Activated naive CD4-positive, alpha-beta T cell treated with anti-CD3 and anti-CD28 coated beads, Interleukin-2, amount 10 ng/mL, durations not matched to agents 7 days and 5 days (primary cell): Measurements from ENCODE around the gene PNMA3.
"Not testable (repeated sequence)": the region's sequence is repeated elsewhere in the genome, so short reads cannot be mapped to it uniquely, and the experiment has no call there.

ENCODE experiments used
- CTCF ChIA-PET: fragments of 350-600 bp; sonication (Branson Sonifier 250); formaldehyde crosslinking; loops from one replicate; lab custom pipeline; 2021; ENCODE audit warnings: antibody characterized with exemption; lab: Charles Lee
- DNase-seq: peaks from one replicate; pipeline ENCODE4 v3.0.0-alpha.2; 2020
- H3K27ac Mint-ChIP-seq: one replicate; pipeline ENCODE4 v1.8.0; 2021; ENCODE audit warnings: mild to moderate bottlenecking, moderate library complexity, mixed read lengths
- H3K27me3 Mint-ChIP-seq: one replicate; pipeline ENCODE4 v1.8.0; 2021; ENCODE audit warnings: mild to moderate bottlenecking, mixed read lengths
- H3K36me3 Mint-ChIP-seq: one replicate; pipeline ENCODE4 v1.8.0; 2021; ENCODE audit warnings: mixed read lengths
- H3K4me1 Mint-ChIP-seq: one replicate; pipeline ENCODE4 v1.8.0; 2021; ENCODE audit warnings: mixed read lengths
- H3K4me3 Mint-ChIP-seq: one replicate; pipeline ENCODE4 v1.8.0; 2021; ENCODE audit warnings: mild to moderate bottlenecking, moderate library complexity, mixed read lengths
- H3K9me3 Mint-ChIP-seq: one replicate; pipeline ENCODE4 v1.8.0; 2021; ENCODE audit warnings: mixed read lengths

The PNMA3 gene

GRCh38 chrX:153060095-153060445 lies 3.8 kb downstream of the PNMA3 start:
- no peaks in the 10 kb centered on the region for H3K36me3 Mint-ChIP-seq
- DNase-seq: no peak
- no peaks in the 10 kb centered on the region for H3K4me1 Mint-ChIP-seq
- no peak overlapping the region for H3K27ac Mint-ChIP-seq
- no peak overlapping the region for H3K4me3 Mint-ChIP-seq
- H3K9me3 Mint-ChIP-seq: no peaks in the 10 kb centered on the region
- peaks cover 11% of the 10 kb centered on the region for H3K27me3 Mint-ChIP-seq
- CTCF ChIA-PET: no interaction called here

- no peak overlapping the region for H3K27ac Mint-ChIP-seq
- no peak overlapping the region for H3K4me3 Mint-ChIP-seq
- DNase-seq: no peak
- CTCF ChIA-PET: no interaction called here
- peaks cover 4% of the 10 kb centered on the region for H3K27me3 Mint-ChIP-seq
- no peaks in the 10 kb centered on the region for H3K9me3 Mint-ChIP-seq
- no peaks in the 10 kb centered on the region for H3K36me3 Mint-ChIP-seq
- H3K4me1 Mint-ChIP-seq: no peaks in the 10 kb centered on the region
Observed at GRCh38 chrX:153061732-153062131, 5.5 kb downstream of the PNMA3 start.

DNA sequence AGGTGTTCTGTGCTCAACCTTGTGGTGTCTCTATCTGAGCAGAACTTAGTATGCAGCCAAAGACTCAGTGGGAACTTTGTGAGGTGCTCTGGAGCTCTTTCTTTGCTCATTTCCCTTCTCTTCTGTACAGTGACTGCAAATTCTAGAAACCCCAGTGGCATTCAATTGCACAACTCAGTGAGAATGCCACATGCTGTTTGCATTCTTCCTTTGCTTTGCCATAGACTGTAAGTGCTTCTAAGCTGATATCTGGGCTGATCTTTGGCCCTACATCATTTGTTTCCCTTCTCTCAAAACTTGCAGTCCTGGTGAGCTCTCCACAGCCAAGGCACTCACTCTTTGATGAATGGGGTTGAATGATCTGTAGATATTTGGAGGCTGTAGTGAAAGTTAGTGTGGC lies 7.0 kb downstream of the PNMA3 start:
- Mint-ChIP-seq H3K27ac (no peak overlapping the region), H3K4me3 (no peak overlapping the region), H3K36me3 (no peaks in the 10 kb centered on the region), H3K27me3 (no peaks in the 10 kb centered on the region), H3K9me3 (no peaks in the 10 kb centered on the region), H3K4me1 (no peaks in the 10 kb centered on the region)
- CTCF ChIA-PET: no interaction called here
- DNase-seq: no peak

- DNase-seq: no peak
- no peaks in the 10 kb centered on the region for H3K36me3 Mint-ChIP-seq
- CTCF ChIA-PET: no interaction called here
- no peaks in the 10 kb centered on the region for H3K4me1 Mint-ChIP-seq
- no peak overlapping the region for H3K4me3 Mint-ChIP-seq
- no peaks in the 10 kb centered on the region for H3K27me3 Mint-ChIP-seq
- H3K27ac Mint-ChIP-seq: no peak overlapping the region
- H3K9me3 Mint-ChIP-seq: no peaks in the 10 kb centered on the region
Observed at GRCh38 chrX:153064061-153064460, 7.8 kb downstream of the PNMA3 start.

- H3K36me3 Mint-ChIP-seq: no peaks in the 10 kb centered on the region
- no peak for DNase-seq
- no peaks in the 10 kb centered on the region for H3K27me3 Mint-ChIP-seq
- CTCF ChIA-PET: no interaction called here
- no peak overlapping the region for H3K27ac Mint-ChIP-seq
- no peaks in the 10 kb centered on the region for H3K4me1 Mint-ChIP-seq
- H3K4me3 Mint-ChIP-seq: no peak overlapping the region
- no peaks in the 10 kb centered on the region for H3K9me3 Mint-ChIP-seq
Observed at GRCh38 chrX:153065389-153065788, 9.1 kb downstream of the PNMA3 start.

- H3K36me3 Mint-ChIP-seq, H3K9me3 Mint-ChIP-seq, H3K27ac Mint-ChIP-seq, H3K27me3 Mint-ChIP-seq, CTCF ChIA-PET, DNase-seq, H3K4me1 Mint-ChIP-seq, H3K4me3 Mint-ChIP-seq: not testable (repeated sequence)
Observed at GRCh38 chrX:153066402-153066801, 10.1 kb downstream of the PNMA3 start.

GRCh38 chrX:153071909-153072583 lies 15.8 kb downstream of the PNMA3 start, which contains the start of gene PNMA6A:
Gene PNMA6A, plus strand, starts transcription at chrX:153072454. Its CDS starts 609 bp downstream, at chrX:153073063.
- H3K4me1 Mint-ChIP-seq, H3K4me3 Mint-ChIP-seq, H3K9me3 Mint-ChIP-seq, H3K36me3 Mint-ChIP-seq, DNase-seq, H3K27ac Mint-ChIP-seq, H3K27me3 Mint-ChIP-seq, CTCF ChIA-PET: not testable (repeated sequence)

DNA sequence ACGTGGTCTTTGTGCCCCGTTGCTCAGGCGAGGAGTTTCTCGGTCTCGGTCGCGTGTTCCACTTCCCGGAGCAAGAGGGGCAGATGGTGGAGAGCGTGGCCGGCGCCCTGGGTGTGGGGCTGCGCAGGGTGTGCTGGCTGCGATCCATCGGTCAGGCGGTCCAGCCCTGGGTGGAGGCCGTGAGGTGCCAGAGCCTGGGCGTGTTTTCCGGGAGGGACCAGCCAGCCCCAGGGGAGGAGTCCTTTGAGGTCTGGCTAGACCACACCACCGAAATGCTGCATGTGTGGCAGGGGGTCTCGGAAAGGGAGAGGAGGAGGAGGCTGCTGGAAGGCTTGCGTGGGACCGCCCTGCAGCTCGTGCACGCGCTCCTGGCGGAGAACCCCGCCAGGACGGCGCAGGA lies 17.1 kb downstream of the PNMA3 start:
- H3K4me3 Mint-ChIP-seq, CTCF ChIA-PET, H3K27me3 Mint-ChIP-seq, H3K4me1 Mint-ChIP-seq, H3K36me3 Mint-ChIP-seq, DNase-seq, H3K27ac Mint-ChIP-seq, H3K9me3 Mint-ChIP-seq: not testable (repeated sequence)

GRCh38 chrX:153074262-153074899 lies 18.1 kb downstream of the PNMA3 start:
- Mint-ChIP-seq H3K9me3 (no peaks in the 10 kb centered on the region), H3K4me1 (no peaks in the 10 kb centered on the region), H3K27me3 (peaks cover 4% of the 10 kb centered on the region), H3K36me3 (no peaks in the 10 kb centered on the region), H3K27ac (no peak overlapping the region), H3K4me3 (no peak overlapping the region)
- no peak for DNase-seq
- CTCF ChIA-PET: no interaction called here

DNA sequence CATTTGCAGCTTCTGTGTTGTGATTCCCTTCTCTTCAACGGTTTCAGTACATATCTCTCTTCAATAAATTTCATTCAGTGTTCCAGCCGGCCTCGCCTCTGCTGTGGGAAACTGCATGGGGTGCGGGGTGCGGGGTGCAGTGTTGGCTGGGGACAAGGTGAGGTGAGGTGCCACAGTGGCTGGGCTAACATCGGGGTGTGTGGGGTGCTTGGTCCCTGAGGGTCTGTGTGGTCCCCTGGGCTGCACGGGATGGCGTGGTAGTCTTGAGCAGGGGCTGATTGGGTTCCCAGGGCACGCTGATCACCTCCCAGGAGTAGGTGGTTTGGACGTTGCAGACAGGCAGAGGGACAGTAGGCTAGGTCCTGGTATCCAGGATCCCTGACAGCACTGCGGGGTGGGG lies 18.7 kb downstream of the PNMA3 start:
- no peaks in the 10 kb centered on the region for H3K36me3 Mint-ChIP-seq
- no peak overlapping the region for H3K27ac Mint-ChIP-seq
- CTCF ChIA-PET: no interaction called here
- H3K9me3 Mint-ChIP-seq: no peaks in the 10 kb centered on the region
- H3K27me3 Mint-ChIP-seq: peaks cover 4% of the 10 kb centered on the region
- no peak for DNase-seq
- no peaks in the 10 kb centered on the region for H3K4me1 Mint-ChIP-seq
- H3K4me3 Mint-ChIP-seq: no peak overlapping the region

DNA sequence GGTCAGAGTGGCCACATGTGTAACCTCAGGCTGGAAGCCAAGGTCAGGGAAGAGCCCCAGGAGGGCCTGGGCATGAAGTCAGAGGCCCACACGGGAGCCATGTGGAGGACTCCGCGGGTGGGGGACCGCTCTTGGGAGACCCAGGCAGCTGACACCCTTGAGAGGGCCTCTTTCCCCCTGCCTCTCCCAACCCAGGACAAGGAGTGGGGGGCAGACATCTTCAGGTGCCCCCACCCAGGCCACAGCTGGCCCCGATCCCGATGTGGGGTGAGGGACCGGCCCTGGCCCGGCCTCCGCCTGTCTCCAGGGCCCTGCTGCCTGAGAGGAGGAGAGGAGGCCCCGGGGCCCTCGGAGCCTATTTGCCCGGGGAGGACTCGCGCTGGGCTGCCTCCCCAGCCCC lies 19.1 kb downstream of the PNMA3 start:
- no peaks in the 10 kb centered on the region for H3K4me1 Mint-ChIP-seq
- H3K27me3 Mint-ChIP-seq: peaks cover 4% of the 10 kb centered on the region
- DNase-seq: no peak
- no peak overlapping the region for H3K27ac Mint-ChIP-seq
- no peak overlapping the region for H3K4me3 Mint-ChIP-seq
- CTCF ChIA-PET: no interaction called here
- no peaks in the 10 kb centered on the region for H3K36me3 Mint-ChIP-seq
- no peaks in the 10 kb centered on the region for H3K9me3 Mint-ChIP-seq

DNA sequence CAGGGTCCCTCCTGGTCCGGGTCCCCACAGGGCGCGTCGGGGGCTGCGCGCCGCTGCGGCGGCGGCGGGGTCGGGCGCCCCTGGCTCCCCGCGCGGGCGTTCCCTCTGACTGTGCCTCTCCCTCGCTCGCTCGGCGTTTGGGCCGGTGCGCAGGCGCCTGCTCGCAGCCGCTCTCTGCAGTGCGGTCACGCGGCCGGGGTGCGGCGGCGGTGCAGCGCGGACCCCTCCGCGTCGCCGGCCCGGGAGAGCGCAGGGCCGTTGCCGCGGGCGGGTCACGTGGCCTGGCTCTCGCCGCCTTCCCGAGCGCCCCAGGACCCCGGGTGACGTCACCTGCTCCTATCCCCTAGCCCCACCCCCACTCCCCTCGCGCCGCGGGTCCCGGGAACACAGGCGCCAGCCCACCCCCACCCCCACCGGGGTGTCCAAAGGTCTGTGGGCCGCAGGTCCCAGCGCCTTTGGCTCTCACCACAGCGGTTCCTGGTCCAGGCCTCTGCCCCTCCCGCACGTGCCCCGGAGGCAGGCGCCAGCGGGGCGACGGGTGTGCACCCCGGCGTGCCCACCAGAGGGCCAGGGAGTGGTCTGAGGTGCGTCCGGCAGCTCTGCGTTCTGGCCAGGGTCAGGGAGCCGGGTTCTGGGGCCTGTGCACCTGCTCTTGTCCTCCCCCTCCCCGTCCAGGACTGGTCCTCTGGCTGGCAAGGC lies 21.3 kb downstream of the PNMA3 start:
- not testable (repeated sequence) for H3K27me3 Mint-ChIP-seq, H3K4me3 Mint-ChIP-seq

DNA sequence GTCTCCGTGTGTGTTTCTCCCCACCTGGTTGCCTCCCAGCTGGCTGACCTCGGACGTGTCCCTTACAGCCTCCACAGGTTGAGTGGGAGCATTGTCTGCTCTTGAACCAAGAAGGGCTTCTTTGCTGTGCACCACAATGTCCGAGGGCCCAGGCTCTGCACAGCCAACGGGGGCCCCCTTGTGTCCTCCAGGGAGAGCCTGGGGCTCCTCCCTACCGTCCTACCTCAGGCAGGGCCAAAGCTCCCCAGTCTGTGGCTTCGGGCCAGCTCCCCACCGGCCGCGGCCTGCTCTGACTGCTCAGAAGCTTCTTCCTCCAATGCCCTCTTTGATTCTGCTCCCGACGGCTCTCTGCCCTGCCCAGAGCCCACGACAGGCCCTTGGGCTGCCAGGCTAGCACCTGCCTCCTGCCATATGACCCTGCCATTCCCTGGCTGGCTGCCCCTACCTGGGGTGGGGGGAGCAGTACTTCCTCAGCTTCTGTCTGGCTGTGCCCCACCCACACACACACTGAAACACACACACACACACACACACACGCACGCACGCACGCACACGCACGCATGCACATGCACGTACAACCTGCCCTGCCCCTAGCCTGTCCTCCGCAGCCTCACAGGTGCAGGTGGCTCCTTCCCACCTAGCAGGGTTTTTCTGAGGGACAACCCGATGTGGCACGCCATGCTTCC lies 27.1 kb downstream of the PNMA3 start:
- CTCF ChIA-PET, H3K36me3 Mint-ChIP-seq, DNase-seq, H3K4me3 Mint-ChIP-seq, H3K27ac Mint-ChIP-seq, H3K9me3 Mint-ChIP-seq, H3K4me1 Mint-ChIP-seq, H3K27me3 Mint-ChIP-seq: not testable (repeated sequence)

More for the DNA sequence above, 21.3 kb downstream of the PNMA3 start:
- DNase-seq, CTCF ChIA-PET, H3K9me3 Mint-ChIP-seq, H3K4me1 Mint-ChIP-seq, H3K27ac Mint-ChIP-seq, H3K36me3 Mint-ChIP-seq: not testable (repeated sequence)

GRCh38 chrX:153102418-153102817 lies 46.1 kb downstream of the PNMA3 start:
- Mint-ChIP-seq H3K4me1 (peaks cover 13% of the 10 kb centered on the region), H3K27me3 (no peaks in the 10 kb centered on the region), H3K27ac (no peak overlapping the region), H3K4me3 (no peak overlapping the region), H3K36me3 (peaks cover 21% of the 10 kb centered on the region), H3K9me3 (peaks cover 26% of the 10 kb centered on the region)
- CTCF ChIA-PET: no interaction called here
- DNase-seq: no peak
